Esophagus muscularis mucosa (tissue), 4 donors: Measurements from ENCODE around the gene SDK1. TPM values are rescaled to one million over a fixed set of nuclear protein-coding genes. Genes with fewer than 3 reads are reported as not detected.

Experiments
- DNase-seq: peaks from one replicate; pipeline ENCODE4 v3.0.0-alpha.2; 2017; ENCODE audit errors: extremely low spot score
- H3K27ac ChIP-seq, 4 donors: fragments of 200-600 bp; sonication (generic); replicated peaks in 1 of 4; 1 replicate in 3 of 4; 2 replicates in 1 of 4; pipeline ENCODE4 v1.5.1; 2016 to 2019; ENCODE audit warnings: mild to moderate bottlenecking in 1 of 4
- H3K27me3 ChIP-seq, 4 donors: fragments of 200-600 bp; sonication (generic); one replicate each; pipeline versions ENCODE4 v1.5.1 to v1.6.0; 2016 to 2019
- H3K36me3 ChIP-seq, 4 donors: fragments of 200-600 bp; sonication (generic); one replicate each; pipeline ENCODE4 v1.5.1; 2016 to 2019
- H3K4me1 ChIP-seq, 4 donors: fragments of 200-600 bp; sonication (generic); one replicate each; pipeline ENCODE4 v1.5.1; 2016 to 2019
- H3K4me3 ChIP-seq, 4 donors: fragments of 200-600 bp; sonication (generic); 1 replicate in 2 of 4; 2 replicates in 2 of 4; pipeline ENCODE4 v1.5.1; 2016 to 2019; ENCODE audit warnings: mild to moderate bottlenecking in 4 of 4, moderate library complexity in 1 of 4
- H3K9me3 ChIP-seq, 4 donors: fragments of 200-600 bp; sonication (generic); 1 replicate in 3 of 4; 2 replicates in 1 of 4; pipeline ENCODE4 v1.5.1; 2016 to 2019
- CTCF ChIP-seq, 3 experiments: fragments of 200-600 bp in 2 of 3; fragments of 450-650 bp in 1 of 3; sonication (generic) in 2 of 3; IDR thresholded peaks; one replicate each; pipeline ENCODE4 v1.5.1; 2017 to 2019; ENCODE audit warnings: antibody characterized with exemption in 3 of 3, mild to moderate bottlenecking in 2 of 3, moderate library complexity in 1 of 3
- EP300 ChIP-seq: sonication (generic); formaldehyde crosslinking; IDR thresholded peaks from one replicate; pipeline ENCODE4 v1.6.1; 2017; ENCODE audit warnings: antibody characterized with exemption
- POLR2A ChIP-seq: fragments of 450-650 bp; IDR thresholded peaks from one replicate; pipeline ENCODE4 v1.6.1; 2017; ENCODE audit warnings: antibody characterized with exemption, moderate library complexity, mild to moderate bottlenecking, low read depth
- POLR2AphosphoS5 ChIP-seq, 2 donors: sonication (generic); formaldehyde crosslinking; IDR thresholded peaks; one replicate each; pipeline ENCODE4 v1.6.1; 2017; ENCODE audit warnings: antibody characterized with exemption in 2 of 2
- WGBS: methylation state at CpG from one replicate; pipeline ENCODE4 v1.1.5; 2018; 5-methylcytosine and 5-hydroxymethylcytosine counted together
- intact Hi-C: fragments of 100-400 bp; cut with DNase I; formaldehyde crosslinking; loops from one replicate; pipeline ENCODE4 v1.15.1; 2023
- total RNA-seq, 4 donors: library from RNA; depleted of rRNA; stranded (reverse); fragments of >200 nt; gene quantifications; one replicate each; pipeline versions ENCODE4 v1.1.0 to v1.2.1, GENCODE V29; 2016

The SDK1 gene
- total RNA-seq, 4 donors from 2014 or later: 7.8 to 18.6 (median 12.0) TPM

DNA sequence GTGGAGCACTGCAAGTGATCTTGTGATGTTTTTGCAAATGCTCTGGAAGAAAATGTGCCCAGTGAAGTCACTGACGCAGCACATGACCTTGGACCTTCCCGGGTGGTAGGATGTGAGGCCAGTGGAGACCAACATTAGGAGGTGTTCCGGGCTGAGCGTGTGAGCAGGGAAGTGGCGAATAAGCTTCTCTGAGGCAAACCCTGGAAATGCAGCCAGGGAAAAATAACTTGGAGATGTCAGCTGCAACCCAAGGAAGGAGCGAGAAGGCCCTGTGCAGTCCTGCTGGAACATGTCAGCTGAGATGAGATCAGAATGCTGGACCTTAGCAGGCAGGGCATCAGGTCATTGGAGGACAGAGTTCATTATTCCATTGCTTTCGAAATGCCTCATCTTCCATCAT is 18.6 kb upstream of the SDK1 start:
- DNase-seq: no peak
- Histone ChIP-seq H3K36me3 (no peaks in the 10 kb centered on the region), H3K27me3 (no peaks in the 10 kb centered on the region), H3K4me1 (peaks cover 0 to 14% (median 10%) of the 10 kb centered on the region in 4 donors), H3K27ac (peak overlapping the region; percentile 44 to 64 (median 50)), H3K9me3 (no peaks in the 10 kb centered on the region), H3K4me3 (no peak overlapping the region)
- peak; percentile 23 to 45 for TF ChIP-seq POLR2AphosphoS5 (IDR thresholded peaks at IDR 0.05)
- no peak for TF ChIP-seq EP300
- WGBS: 65% methylated on average over 7 of the region's 7 CpGs
- intact Hi-C loops: no loop called here

GRCh38 chr7:3283130-3283704 is 17.8 kb upstream of the SDK1 start:
- no peak for DNase-seq
- H3K4me1 ChIP-seq: peaks cover 0 to 14% (median 10%) of the 10 kb centered on the region in 4 donors

DNA sequence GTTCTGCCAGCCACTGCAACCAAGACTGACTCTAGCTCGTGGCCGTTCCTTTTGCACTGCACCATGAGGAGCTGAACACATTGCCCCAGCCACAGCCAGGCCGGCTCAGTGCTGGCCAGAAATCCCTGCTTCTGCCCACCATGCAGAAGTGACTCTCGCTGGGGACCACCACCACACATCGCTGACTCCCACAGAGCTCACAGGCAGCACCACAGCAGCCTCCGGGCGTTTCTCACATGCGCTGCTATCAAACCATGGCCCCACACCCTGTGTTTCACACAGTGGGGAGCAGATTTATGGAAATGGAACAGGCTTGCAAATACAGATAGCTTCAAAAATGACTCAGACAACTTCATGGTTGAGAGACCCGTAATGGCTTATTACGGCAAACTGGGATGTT is 15.4 kb upstream of the SDK1 start:
- H3K4me3 ChIP-seq: no peak overlapping the region
- peaks cover 0 to 10% (median 7%) of the 10 kb centered on the region in 4 donors for H3K4me1 ChIP-seq
- H3K27ac ChIP-seq: no peak overlapping the region
- TF ChIP-seq EP300: no peak
- TF ChIP-seq POLR2A: no peak
- TF ChIP-seq CTCF (IDR thresholded peaks at IDR 0.05): no peak
- TF ChIP-seq POLR2AphosphoS5 (IDR thresholded peaks at IDR 0.05): no peak
- H3K27me3 ChIP-seq: no peaks in the 10 kb centered on the region
- H3K36me3 ChIP-seq: no peaks in the 10 kb centered on the region
- 84% methylated on average over 5 of the region's 10 CpGs for WGBS
- DNase-seq: no peak
- peaks cover 0 to 4% (median 0%) of the 10 kb centered on the region in 4 donors for H3K9me3 ChIP-seq
- intact Hi-C loops: no loop called here

More at GRCh38 chr7:3283130-3283704, 17.8 kb upstream of the SDK1 start:
- no peaks in the 10 kb centered on the region for H3K36me3 ChIP-seq
- peak overlapping the region in 3 of 4 donors; percentile 6 to 31 (median 19) for H3K27ac ChIP-seq
- H3K27me3 ChIP-seq: no peaks in the 10 kb centered on the region
- intact Hi-C loops: no loop called here
- TF ChIP-seq POLR2A (no peak), EP300 (no peak), POLR2AphosphoS5 (IDR thresholded peaks at IDR 0.05) (no peak), CTCF (IDR thresholded peaks at IDR 0.05) (no peak)
- H3K4me3 ChIP-seq: no peak overlapping the region
- WGBS: 82% methylated on average over 5 of the region's 5 CpGs
- no peaks in the 10 kb centered on the region for H3K9me3 ChIP-seq

- no peak for DNase-seq
- H3K9me3 ChIP-seq: peaks cover 0 to 4% (median 0%) of the 10 kb centered on the region in 4 donors
- peaks cover 0 to 13% (median 3%) of the 10 kb centered on the region in 4 donors for H3K27me3 ChIP-seq
- H3K36me3 ChIP-seq: no peaks in the 10 kb centered on the region
- no peak overlapping the region for H3K4me3 ChIP-seq
- TF ChIP-seq CTCF (IDR thresholded peaks at IDR 0.05) (no peak), POLR2A (no peak), EP300 (no peak), POLR2AphosphoS5 (IDR thresholded peaks at IDR 0.05) (no peak)
- no peaks in the 10 kb centered on the region for H3K4me1 ChIP-seq
- intact Hi-C loops: no loop called here
- 94% methylated on average over 2 of the region's 2 CpGs for WGBS
- no peak overlapping the region for H3K27ac ChIP-seq
Measured at GRCh38 chr7:3289996-3290395, 11.1 kb upstream of the SDK1 start.

DNA sequence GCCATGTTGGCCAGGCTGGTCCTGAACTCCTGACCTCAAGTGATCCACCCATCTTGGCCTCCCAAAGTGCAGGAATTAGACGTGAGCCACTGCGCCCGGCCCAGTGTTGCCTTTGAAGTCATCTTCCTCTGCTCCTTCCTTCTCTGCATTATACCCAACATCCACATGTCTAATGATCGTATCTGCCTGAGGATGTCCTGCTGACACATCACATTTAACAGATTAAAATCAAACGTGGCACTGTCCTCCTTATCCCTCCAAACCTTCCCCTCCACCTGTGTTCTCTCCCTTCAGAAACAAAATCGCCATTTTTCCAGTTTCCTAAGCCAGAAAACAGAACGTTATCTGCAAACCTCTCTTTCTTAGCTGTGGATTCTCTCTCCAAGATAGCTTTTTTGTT is 8.4 kb upstream of the SDK1 start:
- Histone ChIP-seq H3K4me1 (no peaks in the 10 kb centered on the region), H3K4me3 (no peak overlapping the region), H3K9me3 (peaks cover 0 to 4% (median 0%) of the 10 kb centered on the region in 4 donors), H3K27ac (no peak overlapping the region), H3K27me3 (peaks cover 0 to 13% (median 3%) of the 10 kb centered on the region in 4 donors), H3K36me3 (no peaks in the 10 kb centered on the region)
- WGBS: 73% methylated on average over 7 of the region's 7 CpGs
- TF ChIP-seq POLR2A (no peak), POLR2AphosphoS5 (IDR thresholded peaks at IDR 0.05) (no peak), EP300 (no peak), CTCF (IDR thresholded peaks at IDR 0.05) (no peak)
- DNase-seq: no peak
- intact Hi-C loops: no loop called here
